Adrenal gland (tissue), 19 donors: ENCODE results near the gene S100A1. TPM values are rescaled to one million over a fixed set of nuclear protein-coding genes. Genes with fewer than 3 reads are reported as not detected.
A peak's percentile ranks its signal among the peaks of the same experiment; 100 is the strongest.
"Not testable (repeated sequence)": the region's sequence is repeated elsewhere in the genome, so short reads cannot be mapped to it uniquely, and the experiment has no call there.

Source experiments
- DNase-seq, 7 donors: peaks; one replicate each; pipeline ENCODE4 v3.0.0-alpha.2; 2019 to 2020
- H3K27ac ChIP-seq, 5 donors: fragments of 200-600 bp; sonication (generic) in 4 of 5; 1 replicate in 3 of 5; 2 replicates in 2 of 5; pipeline versions ENCODE4 v1.5.1 to v1.8.0; 2016 to 2020; ENCODE audit warnings: mild to moderate bottlenecking in 1 of 5
- H3K27me3 ChIP-seq: fragments of 200-600 bp; 2 replicates; pipeline ENCODE4 v1.8.0; 2021
- H3K36me3 ChIP-seq, 2 donors: fragments of 200-600 bp; replicated peaks in 1 of 2; 1 replicate in 1 of 2; 2 replicates in 1 of 2; pipeline versions ENCODE4 v1.5.1 to v1.8.0; 2018 to 2022
- H3K4me1 ChIP-seq, 2 donors: fragments of 200-600 bp; replicated peaks in 1 of 2; 1 replicate in 1 of 2; 2 replicates in 1 of 2; pipeline versions ENCODE4 v1.5.1 to v1.8.0; 2018 to 2021
- H3K4me3 ChIP-seq, 4 donors: fragments of 200-600 bp; sonication (generic) in 3 of 4; one replicate each; pipeline ENCODE4 v1.5.1; 2016 to 2018
- H3K9me3 ChIP-seq, 3 donors: fragments of 200-600 bp; sonication (generic) in 1 of 3; replicated peaks in 1 of 3; 1 replicate in 2 of 3; 2 replicates in 1 of 3; pipeline versions ENCODE4 v1.5.1 to v1.8.0; 2016 to 2021
- CTCF ChIP-seq, 6 experiments: fragments of 450-650 bp in 4 of 6; fragments of 200-600 bp in 2 of 6; sonication (generic) in 1 of 6; IDR thresholded peaks; 1 replicate in 5 of 6; 2 replicates in 1 of 6; pipeline versions ENCODE4 v1.5.1 to v1.8.0; 2016 to 2021; ENCODE audit warnings: antibody characterized with exemption in 6 of 6, mild to moderate bottlenecking in 2 of 6, moderate library complexity in 1 of 6
- POLR2A ChIP-seq, 2 donors: fragments of 450-650 bp; IDR thresholded peaks; one replicate each; pipeline ENCODE4 v1.6.1; 2017; ENCODE audit warnings: antibody characterized with exemption in 2 of 2, mild to moderate bottlenecking in 2 of 2, moderate library complexity in 1 of 2
- WGBS, 4 donors: extraction: QIAGEN DNeasy Blood & Tissue Kit in 2 of 4; methylation state at CpG; one replicate each; pipeline versions ENCODE4 v1.1.5 to v1.1.7; 2013 to 2017; 5-methylcytosine and 5-hydroxymethylcytosine counted together
- intact Hi-C, 2 donors: fragments of 100-400 bp; cut with DNase I; formaldehyde crosslinking; loops; one replicate each; pipeline versions ENCODE4 v1.14.1 to v1.15.0; 2022 to 2023
- long read RNA-seq, 10 donors: library from polyadenylated mRNA in 3 of 10; unstranded in 2 of 10; stranded (forward) in 1 of 10; transcript quantifications; one replicate each; pipeline ENCODE4 v2.0.0 and lab custom pipeline, GENCODE V29; 2021 to 2026
- polyA plus RNA-seq, 3 donors: library from polyadenylated mRNA; stranded (reverse); fragments of 200-250 nt in 2 of 3; fragments of 350-450 nt in 1 of 3; fragmentation: Illumina TruSeq in 1 of 3; extraction: RNeasy Lipid Tissue Mini Kit (QIAGEN cat#74804) in 1 of 3; gene quantifications; one replicate each; pipeline ENCODE4 v1.2.3, GENCODE V29; 2013 to 2014
- total RNA-seq, 9 donors: library from RNA; depleted of rRNA in 4 of 9; stranded (reverse); fragments of >200 nt in 4 of 9; fragments of 120-200 nt in 1 of 9; fragmentation: NEBNext Ultra II Directional in 1 of 9; extraction: Animal tissue kit (Norgen Biotek cat#: 25700) in 1 of 9; gene quantifications; one replicate each; pipeline versions ENCODE4 v1.1.0 to v1.2.4, GENCODE V29; 2013 to 2023
- donor health status: healthy with polysubstance abuse.
- donor health status: Bipolar disorder and iron deficiency.
- donor health status: DM: yes; HTN: yes; CAD: no.
- donor health status: DM: no; HTN: no; CAD: no.
- donor health status: DM: no; HTN: no; CAD: no.
- donor health status: DM: yes; HTN: yes; CAD: no.

Gene S100A1
- total RNA-seq (1 to 10 TPM in 3 of 9 donors, under 1 TPM in 2, not detected in 4; 0.55 to 3.8 (median 1.8) TPM), polyA plus RNA-seq (10 to 100 TPM in 2 of 3 donors, 1 to 10 TPM in 1; 1.1 to 12.3 (median 10.9) TPM)
- long read RNA-seq, donor 1: 0 reads
- long read RNA-seq, donor 2: 0 reads
- long read RNA-seq, donor 3: 0 reads
- long read RNA-seq, donor 4: 0 reads
- long read RNA-seq, donor 5: 0 reads
- long read RNA-seq, donor 6, partial matches to known transcripts: 0 of 1 reads
- long read RNA-seq, donor 6, other reads (novel, unspliced or antisense): 0 of 1 reads
- long read RNA-seq, donor 7: 0 reads
- long read RNA-seq, donor 8: 0 reads
- long read RNA-seq, donor 9: 0 reads
- long read RNA-seq, donor 10, partial matches to known transcripts: 243 of 243 reads
- long read RNA-seq, donor 10, other reads (novel, unspliced or antisense): 0 of 243 reads

- TF ChIP-seq CTCF (IDR thresholded peaks at IDR 0.05) (no peak), POLR2A (IDR thresholded peaks at IDR 0.05) (no peak)
- Histone ChIP-seq H3K36me3 (no peaks in the 10 kb centered on the region), H3K9me3 (no peaks in the 10 kb centered on the region), H3K27me3 (no peaks in the 10 kb centered on the region), H3K4me1 (peaks cover 11 to 24% of the 10 kb centered on the region in 2 donors), H3K27ac (peak within 1 kb of the TSS in 4 of 5 donors; percentile 39 to 91 (median 72)), H3K4me3 (peak within 1 kb of the TSS in 3 of 4 donors; percentile 30 to 52 (median 41))
- no peak for DNase-seq
- 66 to 90% (median 70%) methylated on average over 6 to 10 of the region's 10 CpGs for WGBS, 4 donors
- intact Hi-C loops: no loop called here
Measured at GRCh38 chr1:153627715-153628626, at the start of gene S100A1. Gene S100A1, plus strand, starts transcription at chr1:153628434. Its CDS starts 2,088 bp downstream, at chr1:153630522.

- H3K27me3 ChIP-seq: no peaks in the 10 kb centered on the region
- H3K4me1 ChIP-seq: peaks cover 0 to 7% of the 10 kb centered on the region in 2 donors
- no peaks in the 10 kb centered on the region for H3K9me3 ChIP-seq
- intact Hi-C loops: loop anchor here in 1 of 2 donors (10.0 kb wide), 2 partner anchors 86 to 196 kb away; partner anchors contain the start of gene SLC27A3
- no peak for DNase-seq
- no peak overlapping the region for H3K4me3 ChIP-seq
- TF ChIP-seq POLR2A (IDR thresholded peaks at IDR 0.05) (no peak), CTCF (IDR thresholded peaks at IDR 0.05) (no peak)
- no peak overlapping the region for H3K27ac ChIP-seq
- H3K36me3 ChIP-seq: no peaks in the 10 kb centered on the region
Measured at GRCh38 chr1:153578490-153578889, 49.7 kb upstream of the S100A1 start.

- 59 to 66% (median 63%) methylated on average over 3 of the region's 3 CpGs for WGBS, 4 donors
- Histone ChIP-seq H3K27me3 (no peaks in the 10 kb centered on the region), H3K27ac (no peak overlapping the region), H3K4me3 (no peak overlapping the region), H3K4me1 (peaks cover 0 to 7% of the 10 kb centered on the region in 2 donors), H3K36me3 (no peaks in the 10 kb centered on the region), H3K9me3 (no peaks in the 10 kb centered on the region)
- DNase-seq: no peak
- no peak for TF ChIP-seq POLR2A (IDR thresholded peaks at IDR 0.05)
- TF ChIP-seq CTCF (IDR thresholded peaks at IDR 0.05): no peak
- intact Hi-C loops: loop anchor here in 1 of 2 donors (10.0 kb wide), 2 partner anchors 86 to 196 kb away; partner anchors contain the start of gene SLC27A3
Measured at GRCh38 chr1:153578936-153579335, 49.3 kb upstream of the S100A1 start.

- H3K36me3 ChIP-seq, DNase-seq, intact Hi-C loops, H3K27ac ChIP-seq, H3K9me3 ChIP-seq, H3K27me3 ChIP-seq, H3K4me3 ChIP-seq: not testable (repeated sequence)
- H3K4me1 ChIP-seq: peaks cover 12 to 19% of the 10 kb centered on the region in 2 donors
- 92 to 97% (median 96%) methylated on average over 9 to 32 of the region's 34 CpGs for WGBS, 4 donors
Measured at GRCh38 chr1:153582836-153583235, 45.4 kb upstream of the S100A1 start.

GRCh38 chr1:153583514-153583913 lies 44.7 kb upstream of the S100A1 start:
- intact Hi-C loops, H3K4me3 ChIP-seq, H3K27ac ChIP-seq, H3K9me3 ChIP-seq, H3K36me3 ChIP-seq, DNase-seq, H3K27me3 ChIP-seq: not testable (repeated sequence)
- H3K4me1 ChIP-seq: peaks cover 15 to 21% of the 10 kb centered on the region in 2 donors
- WGBS, 4 donors: 91 to 98% (median 95%) methylated on average over 2 to 3 of the region's 3 CpGs
